H1 (cell line): Measurements from ENCODE around the gene LRRC46. TPM values are rescaled to one million over a fixed set of nuclear protein-coding genes. Genes with fewer than 3 reads are reported as not detected.

Experiments used
- CTCF ChIA-PET: fragments of 300-600 bp; sonication (Branson Sonifier 250); formaldehyde crosslinking; loops from one replicate; lab custom pipeline; 2021; ENCODE audit not compliant: partially characterized antibody; lab: Charles Lee
- POLR2A ChIA-PET: fragments of 300-600 bp; sonication (Branson Sonifier 250); formaldehyde crosslinking; loops from one replicate; lab custom pipeline; 2021; ENCODE audit warnings: inconsistent platforms; ENCODE audit not compliant: partially characterized antibody; lab: Charles Lee
- DNase-seq, 2 experiments: peaks; one replicate each; pipeline versions ENCODE4 v3.0.0 to v3.0.0-alpha.2; 2010 to 2022; ENCODE audit warnings: low spot score in 2 of 2, low read depth in 1 of 2, mixed read lengths in 1 of 2
- FAIRE-seq: peaks from 2 replicates; lab custom pipeline; 2011; peaks lifted over from hg19 to GRCh38; lab: Jason Lieb, UNC
- H2AFZ ChIP-seq: 2 replicates; pipeline ENCODE4 v1.8.1; 2012; ENCODE audit warnings: low read length, inconsistent platforms
- H2AK5ac ChIP-seq: 2 replicates; pipeline ENCODE4 v1.6.1; 2013; ENCODE audit warnings: low read depth, low read length
- H2BK120ac ChIP-seq: replicated peaks from 2 replicates; pipeline ENCODE3; 2013; ENCODE audit warnings: low read depth, low read length, inconsistent platforms
- H2BK12ac ChIP-seq: 2 replicates; pipeline ENCODE4 v1.6.1; 2013; ENCODE audit warnings: low read depth, low read length
- H2BK15ac ChIP-seq: 2 replicates; pipeline ENCODE4 v1.6.1; 2013; ENCODE audit warnings: low read length
- H2BK20ac ChIP-seq: 2 replicates; pipeline ENCODE4 v1.6.1; 2013; ENCODE audit warnings: low read length
- H2BK5ac ChIP-seq: 2 replicates; pipeline ENCODE4 v1.6.1; 2013; ENCODE audit warnings: low read depth, low read length
- H3K14ac ChIP-seq: 2 replicates; pipeline ENCODE4 v1.6.1; 2013; ENCODE audit warnings: inconsistent platforms; ENCODE audit not compliant: insufficient read length
- H3K18ac ChIP-seq: 2 replicates; pipeline ENCODE4 v1.6.1; 2013; ENCODE audit warnings: low read length; ENCODE audit errors: extremely low read depth
- H3K23ac ChIP-seq: 2 replicates; pipeline ENCODE4 v1.6.1; 2013; ENCODE audit warnings: inconsistent platforms; ENCODE audit not compliant: insufficient read length
- H3K23me2 ChIP-seq: 2 replicates; pipeline ENCODE4 v1.6.1; 2013; ENCODE audit warnings: low read depth, low read length
- H3K27ac ChIP-seq: 2 replicates; pipeline ENCODE4 v1.6.1; 2011; ENCODE audit warnings: low read depth, low read length, inconsistent platforms
- H3K27me3 ChIP-seq, 4 experiments: replicated peaks in 1 of 4; 1 replicate in 1 of 4; 2 replicates in 3 of 4; pipeline versions ENCODE4 v1.6.1 to v1.8.1; 2011 to 2013; ENCODE audit warnings: low read length in 3 of 4, mild to moderate bottlenecking in 3 of 4, inconsistent platforms in 2 of 4, mixed read lengths in 2 of 4, moderate library complexity in 1 of 4; ENCODE audit not compliant: control insufficient read depth in 3 of 4, insufficient read depth in 3 of 4; ENCODE audit errors: extremely low read depth in 1 of 4
- H3K36me3 ChIP-seq, 4 experiments: 2 replicates each; pipeline versions ENCODE4 v1.6.1 to v1.8.1; 2011 to 2013; ENCODE audit warnings: mild to moderate bottlenecking in 4 of 4, low read length in 3 of 4, moderate library complexity in 2 of 4, control low read depth in 1 of 4, inconsistent platforms in 1 of 4; ENCODE audit not compliant: insufficient read depth in 4 of 4, control insufficient read depth in 2 of 4
- H3K4ac ChIP-seq: replicated peaks from 2 replicates; pipeline ENCODE3; 2013; ENCODE audit warnings: low read length, low read depth, mixed read lengths, inconsistent platforms; ENCODE audit not compliant: insufficient read length
- H3K4me1 ChIP-seq, 4 experiments: replicated peaks in 1 of 4; 1 replicate in 1 of 4; 2 replicates in 3 of 4; pipeline versions ENCODE4 v1.6.1 to v1.8.1; 2011 to 2013; ENCODE audit warnings: low read length in 3 of 4, inconsistent platforms in 2 of 4, mixed read lengths in 1 of 4; ENCODE audit not compliant: insufficient read depth in 4 of 4, control insufficient read depth in 3 of 4
- H3K4me2 ChIP-seq, 2 experiments: 2 replicates each; pipeline versions ENCODE4 v1.6.1 to v1.8.1; 2011 to 2013; ENCODE audit warnings: low read depth in 2 of 2, low read length in 2 of 2, control low read depth in 1 of 2, inconsistent platforms in 1 of 2, mild to moderate bottlenecking in 1 of 2; ENCODE audit not compliant: insufficient read depth in 1 of 2
- H3K4me3 ChIP-seq, 4 experiments: fragments of 200-600, 300-600 bp in 1 of 4; sonication (generic), shearing (Covaris generic), sonication (Bioruptor Twin) in 1 of 4; 2 replicates each; pipeline versions ENCODE4 v1.5.1 to v1.8.1; 2011 to 2016; ENCODE audit warnings: low read length in 4 of 4, low read depth in 3 of 4, control low read depth in 2 of 4, inconsistent platforms in 2 of 4, mild to moderate bottlenecking in 2 of 4, mixed read lengths in 1 of 4, moderate library complexity in 1 of 4; ENCODE audit not compliant: insufficient read depth in 2 of 4; ENCODE audit errors: extremely low read depth in 1 of 4
- H3K56ac ChIP-seq: replicated peaks from 2 replicates; pipeline ENCODE3; 2013; ENCODE audit warnings: low read depth, mild to moderate bottlenecking, mixed read lengths, low read length, inconsistent platforms; ENCODE audit not compliant: insufficient read length
- H3K79me1 ChIP-seq: 2 replicates; pipeline ENCODE4 v1.6.1; 2013; ENCODE audit warnings: low read depth, low read length, control low read depth
- H3K79me2 ChIP-seq, 2 experiments: 2 replicates each; pipeline versions ENCODE4 v1.6.1 to v1.8.1; 2012 to 2013; ENCODE audit warnings: low read length in 2 of 2, mild to moderate bottlenecking in 2 of 2, inconsistent platforms in 1 of 2; ENCODE audit not compliant: insufficient read depth in 2 of 2, control insufficient read depth in 1 of 2
- H3K9ac ChIP-seq, 4 experiments: replicated peaks in 1 of 4; 1 replicate in 1 of 4; 2 replicates in 3 of 4; pipeline versions ENCODE4 v1.6.1 to v1.8.1; 2011 to 2013; ENCODE audit warnings: low read depth in 3 of 4, low read length in 3 of 4, control low read depth in 2 of 4, mild to moderate bottlenecking in 2 of 4, moderate library complexity in 2 of 4, inconsistent platforms in 1 of 4; ENCODE audit errors: extremely low read depth in 1 of 4
- H3K9me3 ChIP-seq, 2 experiments: 2 replicates each; pipeline versions ENCODE4 v1.6.1 to v1.8.1; 2012 to 2013; ENCODE audit warnings: mild to moderate bottlenecking in 2 of 2, moderate library complexity in 2 of 2, control low read depth in 1 of 2, inconsistent platforms in 1 of 2, low read depth in 1 of 2, low read length in 1 of 2, mixed read lengths in 1 of 2; ENCODE audit not compliant: insufficient read depth in 2 of 2
- H4K20me1 ChIP-seq, 2 experiments: replicated peaks in 1 of 2; 2 replicates each; pipeline versions ENCODE3 to v1.8.1; 2011 to 2013; ENCODE audit warnings: inconsistent platforms in 2 of 2, low read length in 2 of 2, mild to moderate bottlenecking in 1 of 2; ENCODE audit not compliant: insufficient read depth in 2 of 2, control insufficient read depth in 1 of 2
- H4K5ac ChIP-seq: 2 replicates; pipeline ENCODE4 v1.6.1; 2013; ENCODE audit warnings: low read length, low read depth, mixed read lengths, inconsistent platforms; ENCODE audit not compliant: insufficient read length
- H4K8ac ChIP-seq: 2 replicates; pipeline ENCODE4 v1.8.0; 2013; ENCODE audit warnings: mild to moderate bottlenecking, moderate library complexity, low read length, inconsistent platforms; ENCODE audit not compliant: insufficient read depth; ENCODE audit errors: extremely low read depth
- H4K91ac ChIP-seq: replicated peaks from 2 replicates; pipeline ENCODE3; 2013; ENCODE audit warnings: low read length, mixed read lengths, inconsistent platforms; ENCODE audit not compliant: insufficient read length
- BACH1 ChIP-seq: IDR thresholded peaks from 2 replicates; pipeline ENCODE4 v1.6.1; 2012; ENCODE audit warnings: low read length, improper control_type of control experiment
- BCL11A ChIP-seq, 2 experiments: IDR thresholded peaks; one replicate each; pipeline ENCODE4 v1.6.1; 2011; ENCODE audit warnings: low read depth in 2 of 2, low read length in 2 of 2, mild to moderate bottlenecking in 2 of 2
- BRCA1 ChIP-seq: IDR thresholded peaks from 2 replicates; pipeline ENCODE4 v1.6.1; 2012; ENCODE audit warnings: low read depth, low read length, improper control_type of control experiment
- CEBPB ChIP-seq: IDR thresholded peaks from 2 replicates; pipeline ENCODE4 v1.6.1; 2012; ENCODE audit warnings: low read depth, low read length
- CREB1 ChIP-seq: IDR thresholded peaks from 2 replicates; pipeline ENCODE4 v1.6.1; 2012; ENCODE audit warnings: inconsistent platforms
- EZH2 ChIP-seq: fragments of 200-600 bp; sonication (generic); IDR thresholded peaks from 2 replicates; pipeline ENCODE4 v1.7.1; 2012; ENCODE audit warnings: low read depth, mild to moderate bottlenecking, moderate library complexity, low read length, inconsistent platforms; ENCODE audit not compliant: severe bottlenecking
- FOSL1 ChIP-seq: IDR thresholded peaks from 2 replicates; pipeline ENCODE4 v1.6.1; 2011; ENCODE audit warnings: mild to moderate bottlenecking, low read depth, low read length, moderate library complexity; ENCODE audit not compliant: insufficient read depth
- GABPA ChIP-seq: IDR thresholded peaks from 2 replicates; pipeline ENCODE4 v1.6.1; 2011; ENCODE audit warnings: mild to moderate bottlenecking, low read length, moderate library complexity, borderline replicate concordance; ENCODE audit not compliant: insufficient read depth
- JUND ChIP-seq: IDR thresholded peaks from 2 replicates; pipeline ENCODE4 v1.6.1; 2011; ENCODE audit warnings: mild to moderate bottlenecking, improper control_type of control experiment, low read length
- KDM1A ChIP-seq: fragments of 200-600, 300-600 bp; sonication (generic); IDR thresholded peaks from 2 replicates; pipeline ENCODE4 v1.7.1; 2016; ENCODE audit warnings: mild to moderate bottlenecking, low read length, borderline replicate concordance
- RFX5 ChIP-seq: IDR thresholded peaks from 2 replicates; pipeline ENCODE4 v1.6.1; 2011; ENCODE audit warnings: low read depth, low read length, improper control_type of control experiment, borderline replicate concordance
- RXRA ChIP-seq: IDR thresholded peaks from 2 replicates; pipeline ENCODE4 v1.6.1; 2011; ENCODE audit warnings: low read depth, mild to moderate bottlenecking, low read length, moderate library complexity; ENCODE audit not compliant: insufficient read depth
- TAF1 ChIP-seq: IDR thresholded peaks from 2 replicates; pipeline ENCODE4 v1.6.1; 2011; ENCODE audit warnings: mild to moderate bottlenecking, low read depth, low read length
- ZNF274 ChIP-seq: IDR thresholded peaks from 2 replicates; pipeline ENCODE4 v1.7.0; 2012; ENCODE audit warnings: low read length, borderline replicate concordance; ENCODE audit errors: extremely low read depth
- WGBS, 2 experiments: shearing (Covaris generic) in 1 of 2; methylation state at CpG; one replicate each; pipeline versions ENCODE4 v1.1.6 to v1.1.7; 2013 to 2015; ENCODE audit warnings: low lambda C conversion rate in 2 of 2, mixed read lengths in 2 of 2, inconsistent platforms in 1 of 2, low coverage in 1 of 2, missing lambda C conversion rate in 1 of 2; ENCODE audit not compliant: insufficient replicate concordance in 2 of 2, insufficient coverage in 1 of 2, insufficient read length in 1 of 2; ENCODE audit errors: extremely low coverage in 1 of 2, missing lambda C conversion rate in 1 of 2; 5-methylcytosine and 5-hydroxymethylcytosine counted together
- polyA plus RNA-seq, 7 experiments: library from polyadenylated mRNA; depleted of rRNA in 3 of 7; stranded (reverse) in 5 of 7; unstranded in 2 of 7; fragments of >200 nt in 5 of 7; fragments of 200-250 nt in 2 of 7; gene quantifications; 1 replicate in 5 of 7; 2 replicates in 1 of 7; 4 replicates in 1 of 7; pipeline versions ENCODE4 v1.2.1 to v1.2.3, GENCODE V29; 2011 to 2013; ENCODE audit warnings: missing spikeins in 2 of 7, mixed read lengths in 2 of 7
- total RNA-seq: library from RNA; stranded (reverse); fragmentation: NEBNext Ultra II Directional; extraction: Animal tissue kit (Norgen Biotek cat#: 25700); gene quantifications from 2 replicates; pipeline ENCODE4 v1.2.1, GENCODE V29; 2021

LRRC46 gene
- total and polyA plus RNA-seq, 2 of the 8 experiments (the other 6 are each of a cell fraction or from before 2014, with no cell fraction given): 0.18 TPM; not detected in 1

DNA sequence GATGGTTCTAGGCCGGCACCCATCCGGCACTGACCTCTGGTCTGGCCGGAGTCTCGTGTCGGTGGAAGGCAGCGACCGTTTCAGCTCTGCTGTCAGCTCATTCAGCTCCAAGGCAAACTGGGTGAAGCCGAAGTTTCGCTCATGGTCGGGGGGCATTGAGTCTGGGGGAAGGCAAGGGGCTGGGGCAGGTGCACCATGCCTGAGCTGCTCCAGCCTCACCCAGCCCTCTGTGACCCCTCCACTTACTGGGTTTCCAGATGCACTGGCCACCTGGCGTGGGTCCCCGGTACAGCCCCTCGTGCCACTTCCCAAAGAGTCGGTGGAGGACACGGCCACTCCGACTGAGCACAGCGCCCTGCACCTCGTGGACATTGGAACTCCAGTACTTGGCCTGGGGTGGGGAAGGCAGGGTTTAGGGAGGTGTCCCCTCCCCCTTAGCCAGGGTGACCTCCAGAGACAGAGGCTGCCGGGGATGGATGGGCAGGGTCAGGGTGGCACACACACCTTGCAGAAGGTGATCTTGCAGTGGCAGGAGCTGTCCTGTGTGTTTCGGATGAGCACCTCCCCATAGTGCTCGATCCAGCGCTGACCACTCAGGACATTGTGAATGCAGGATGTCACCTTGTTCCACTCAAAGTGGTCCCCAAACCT, 22.5 kb upstream of the LRRC46 start:
- FAIRE-seq: no peak
- no peaks in the 10 kb centered on the region; a peak in 1 of 7 replicates for H3K4me1 ChIP-seq
- H2BK15ac ChIP-seq: no peak overlapping the region
- no peak overlapping the region for H3K4ac ChIP-seq
- no peak overlapping the region for H2AFZ ChIP-seq
- no peak overlapping the region for H2BK12ac ChIP-seq
- H2BK5ac ChIP-seq: no peak overlapping the region
- H4K91ac ChIP-seq: no peak overlapping the region
- no peak overlapping the region for H3K4me2 ChIP-seq
- H3K23me2 ChIP-seq: no peaks in the 10 kb centered on the region
- H3K4me3 ChIP-seq: no peak overlapping the region
- ChIA-PET CTCF (interaction anchor here (1.3 kb wide), 1 partner anchor 32 kb away, joined by 3 read pairs; the partner anchor contains the start of gene SCRN2), POLR2A (interaction anchor here (1.4 kb wide), 1 partner anchor 13 kb away, joined by 4 read pairs; the partner anchor contains the start of gene OSBPL7)
- no peak overlapping the region for H3K27ac ChIP-seq
- no peak overlapping the region for H2BK20ac ChIP-seq
- H3K36me3 ChIP-seq: peaks cover 0 to 2% (median 0%) of the 10 kb centered on the region in 4 experiments; a peak in 1 of 8 replicates
- H3K79me2 ChIP-seq: no peaks in the 10 kb centered on the region
- no peak for DNase-seq
- H4K5ac ChIP-seq: no peak overlapping the region
- H3K18ac ChIP-seq: no peak overlapping the region
- H2BK120ac ChIP-seq: no peak overlapping the region
- no peak overlapping the region for H3K14ac ChIP-seq
- H3K79me1 ChIP-seq: no peaks in the 10 kb centered on the region; the same call in 1 of the 2 replicates
- 88% methylated on average over 22 of the region's 22 CpGs; no CpG with 5 or more reads in 1 of the 2 experiments for WGBS, 2 experiments
- H3K9me3 ChIP-seq: no peaks in the 10 kb centered on the region
- no peak overlapping the region for H3K56ac ChIP-seq
- no peak overlapping the region for H2AK5ac ChIP-seq
- H4K8ac ChIP-seq: no peak overlapping the region
- H3K23ac ChIP-seq: no peak overlapping the region
- H3K27me3 ChIP-seq: no peaks in the 10 kb centered on the region
- no peak overlapping the region for H3K9ac ChIP-seq
- H4K20me1 ChIP-seq: peaks cover 2 to 4% of the 10 kb centered on the region in 2 experiments
- TF ChIP-seq EZH2 (no peak), BRCA1 (no peak), TAF1 (no peak), BCL11A (IDR thresholded peaks at IDR 0.05; ENCODE audit: low read depth in 2 of 2, low read length in 2 of 2) (no peak), CEBPB (no peak), BACH1 (no peak), FOSL1 (no peak), ZNF274 (no peak), GABPA (no peak), RXRA (no peak), CREB1 (no peak), KDM1A (no peak), RFX5 (no peak), JUND (no peak)
